ENCODE results near the gene ZHX3.

Gene ZHX3

DNA sequence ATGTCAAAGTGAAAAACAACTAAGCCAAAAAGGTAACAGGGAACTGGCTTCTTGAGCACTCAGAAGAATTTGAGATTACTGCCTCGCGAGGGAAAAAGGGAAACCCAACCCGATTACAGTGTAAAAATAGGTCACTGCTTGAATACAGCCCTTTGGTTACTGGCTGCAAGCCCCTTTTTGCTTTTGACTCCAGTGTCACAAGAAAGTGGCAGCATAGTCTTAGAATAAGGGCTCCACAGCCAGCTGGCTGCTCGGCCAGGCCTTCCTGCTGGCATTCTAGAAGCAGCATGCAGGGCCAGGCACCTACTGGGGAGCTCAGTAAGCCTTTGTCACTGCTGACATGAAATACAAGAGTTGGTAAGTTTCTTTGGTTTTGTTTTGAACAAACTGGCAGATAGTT is 83.0 kb downstream of the ZHX3 start:
- no peak for DNase-seq (ENCODE audit: low spot score)

DNA sequence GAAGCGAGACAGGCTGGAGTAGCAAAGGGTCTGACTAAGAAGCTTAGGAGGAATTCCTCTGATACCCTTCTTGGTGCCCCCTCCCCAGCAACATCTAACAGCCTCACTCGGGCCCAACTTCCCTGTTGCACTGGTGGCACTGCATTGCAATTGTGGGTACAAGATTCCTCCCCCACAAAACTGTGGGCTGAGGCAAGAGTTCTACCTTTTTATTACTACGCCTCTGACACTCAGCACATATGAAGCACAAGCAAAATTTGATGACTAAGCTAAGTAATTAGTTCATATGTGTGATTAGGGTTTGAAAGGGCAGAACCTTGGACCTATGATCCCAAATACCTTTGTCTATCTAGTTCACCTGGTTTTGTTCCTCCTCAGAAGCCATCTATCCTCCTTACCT is 83.5 kb downstream of the ZHX3 start:
- no peak for TF ChIP-seq CTCF (IDR thresholded peaks at IDR 0.05; ENCODE audit: extremely low read depth, missing control alignments)
- DNase-seq (ENCODE audit: low spot score) = no peak

More for the DNA sequence above, 83.0 kb downstream of the ZHX3 start:
- no peak for TF ChIP-seq CTCF (IDR thresholded peaks at IDR 0.05; ENCODE audit: extremely low read depth, missing control alignments)

- no peak for DNase-seq (ENCODE audit: low spot score)
Observed at GRCh38 chr20:41232973-41233926, 84.3 kb downstream of the ZHX3 start.

GRCh38 chr20:41231136-41231535 is 86.4 kb downstream of the ZHX3 start:
- DNase-seq (ENCODE audit: low spot score) = no peak
- no peak for TF ChIP-seq CTCF (IDR thresholded peaks at IDR 0.05; ENCODE audit: extremely low read depth, missing control alignments)

More at GRCh38 chr20:41232973-41233926, 84.3 kb downstream of the ZHX3 start:
- no peak for TF ChIP-seq CTCF (IDR thresholded peaks at IDR 0.05; ENCODE audit: extremely low read depth, missing control alignments)

DNA sequence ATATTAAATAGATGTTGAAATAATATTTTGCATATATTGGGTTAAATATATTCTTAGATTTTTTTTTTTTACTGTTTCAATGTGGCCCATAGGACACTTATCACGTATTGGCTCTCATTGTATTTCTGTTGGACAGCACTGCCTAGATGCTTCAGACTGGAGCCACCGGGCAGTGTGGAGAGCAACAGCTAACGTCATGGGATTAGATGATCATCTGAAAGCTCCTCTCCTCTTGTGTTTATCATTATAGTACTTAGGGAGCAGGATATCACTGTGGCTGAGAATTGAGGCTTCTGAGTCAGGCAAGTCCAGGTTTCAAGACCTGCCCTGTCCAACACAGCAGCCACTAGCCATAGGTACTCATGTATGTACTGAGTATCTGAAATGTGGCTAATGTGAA is 87.4 kb downstream of the ZHX3 start:
- no peak for DNase-seq (ENCODE audit: low spot score)
- no peak for TF ChIP-seq CTCF (IDR thresholded peaks at IDR 0.05; ENCODE audit: extremely low read depth, missing control alignments)

DNA sequence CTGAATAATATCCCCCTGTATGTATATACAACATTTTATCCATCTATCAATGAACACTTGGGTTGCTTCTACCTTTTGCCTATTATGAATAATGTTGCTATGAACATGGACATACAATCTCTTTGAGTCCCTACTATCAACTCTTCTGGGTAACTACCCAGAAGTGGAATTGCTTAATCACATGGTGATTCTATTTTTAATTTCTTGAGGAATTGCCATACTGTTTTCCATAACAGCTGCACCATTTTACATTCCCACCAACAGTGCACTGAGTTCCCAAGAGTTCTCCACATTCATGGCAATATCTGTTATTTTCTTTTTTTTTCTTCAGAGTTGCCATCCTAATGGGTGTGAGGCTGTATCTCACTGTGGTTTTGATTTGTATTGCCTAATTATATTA is 88.3 kb downstream of the ZHX3 start:
- no peak for DNase-seq (ENCODE audit: low spot score)
- TF ChIP-seq CTCF (IDR thresholded peaks at IDR 0.05; ENCODE audit: extremely low read depth, missing control alignments) = no peak

DNA sequence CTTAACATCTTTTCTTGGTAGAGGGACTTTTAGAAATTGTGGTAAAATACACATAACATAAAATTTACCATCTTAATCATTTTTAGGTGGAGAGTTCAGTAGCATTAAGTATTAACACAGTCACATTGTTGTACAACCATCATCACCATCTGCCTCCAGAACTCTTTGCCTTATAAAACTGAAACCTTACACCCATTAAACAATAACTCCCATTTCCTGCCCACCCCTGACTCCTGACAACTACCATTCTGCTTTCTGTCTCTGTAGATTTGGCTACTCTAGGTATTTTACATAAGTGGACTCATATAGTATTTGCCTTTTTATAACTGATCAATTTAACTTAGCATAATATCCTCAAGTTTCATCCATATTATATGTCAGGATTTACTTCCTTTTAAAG is 88.7 kb downstream of the ZHX3 start:
- DNase-seq (ENCODE audit: low spot score) = no peak
- no peak for TF ChIP-seq CTCF (IDR thresholded peaks at IDR 0.05; ENCODE audit: extremely low read depth, missing control alignments)

All from GM20000 (cell line).